Nephron progenitor cell (in vitro differentiated cells): Measurements from ENCODE around the gene SRD5A1.

Experiments
- DNase-seq: peaks from one replicate; pipeline ENCODE4 v3.0.0; 2021
- H3K27ac Mint-ChIP-seq: 2 replicates; pipeline ENCODE4 v1.8.0; 2021; ENCODE audit warnings: mild to moderate bottlenecking, moderate library complexity, mixed read lengths
- H3K27me3 Mint-ChIP-seq: 2 replicates; pipeline ENCODE4 v1.8.0; 2021; ENCODE audit warnings: mild to moderate bottlenecking, low read depth, mixed read lengths; ENCODE audit not compliant: poor library complexity
- H3K36me3 Mint-ChIP-seq: 2 replicates; pipeline ENCODE4 v1.8.0; 2021; ENCODE audit warnings: low read depth, mixed read lengths
- H3K4me1 Mint-ChIP-seq: 2 replicates; pipeline ENCODE4 v1.8.0; 2021; ENCODE audit warnings: mixed read lengths
- H3K4me3 Mint-ChIP-seq: 2 replicates; pipeline ENCODE4 v1.8.0; 2021; ENCODE audit warnings: mild to moderate bottlenecking, moderate library complexity, mixed read lengths
- H3K9me3 Mint-ChIP-seq: 2 replicates; pipeline ENCODE4 v1.8.0; 2021; ENCODE audit warnings: mild to moderate bottlenecking, moderate library complexity, mixed read lengths
- TF ChIP-seq, protein P1 (sequence below): fragments of 200-600 bp; sonication (generic); IDR thresholded peaks from 2 replicates; pipeline ENCODE4 v1.5.0; 2021; ENCODE audit warnings: antibody characterized with exemption

Gene SRD5A1

DNA sequence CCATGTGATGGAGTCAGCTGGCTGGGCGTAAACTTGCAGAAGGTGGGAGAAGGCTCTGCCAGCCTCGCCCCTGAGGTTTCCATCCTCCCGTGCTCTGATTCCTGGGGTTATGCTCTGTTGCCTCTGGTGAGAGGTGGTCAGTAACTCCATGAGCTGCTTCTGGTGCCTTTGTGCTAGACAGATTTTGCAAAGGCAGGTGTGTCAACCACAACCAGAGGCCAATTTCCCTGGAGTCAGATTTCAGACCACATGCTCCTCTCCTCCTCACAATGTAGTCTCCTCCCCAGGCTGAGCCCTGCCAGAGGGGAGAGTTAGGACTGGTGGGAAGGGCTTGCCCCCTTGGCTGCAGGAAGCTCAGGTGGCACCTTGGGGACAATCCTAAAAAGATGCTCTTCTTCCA lies 41.2 kb downstream of the SRD5A1 start:
- Mint-ChIP-seq H3K27me3 (no peaks in the 10 kb centered on the region), H3K36me3 (peaks cover 66% of the 10 kb centered on the region), H3K27ac (no peak overlapping the region), H3K4me3 (no peak overlapping the region), H3K9me3 (peaks cover 21% of the 10 kb centered on the region), H3K4me1 (no peaks in the 10 kb centered on the region)
- DNase-seq: no peak
- TF ChIP-seq, protein P1, sequence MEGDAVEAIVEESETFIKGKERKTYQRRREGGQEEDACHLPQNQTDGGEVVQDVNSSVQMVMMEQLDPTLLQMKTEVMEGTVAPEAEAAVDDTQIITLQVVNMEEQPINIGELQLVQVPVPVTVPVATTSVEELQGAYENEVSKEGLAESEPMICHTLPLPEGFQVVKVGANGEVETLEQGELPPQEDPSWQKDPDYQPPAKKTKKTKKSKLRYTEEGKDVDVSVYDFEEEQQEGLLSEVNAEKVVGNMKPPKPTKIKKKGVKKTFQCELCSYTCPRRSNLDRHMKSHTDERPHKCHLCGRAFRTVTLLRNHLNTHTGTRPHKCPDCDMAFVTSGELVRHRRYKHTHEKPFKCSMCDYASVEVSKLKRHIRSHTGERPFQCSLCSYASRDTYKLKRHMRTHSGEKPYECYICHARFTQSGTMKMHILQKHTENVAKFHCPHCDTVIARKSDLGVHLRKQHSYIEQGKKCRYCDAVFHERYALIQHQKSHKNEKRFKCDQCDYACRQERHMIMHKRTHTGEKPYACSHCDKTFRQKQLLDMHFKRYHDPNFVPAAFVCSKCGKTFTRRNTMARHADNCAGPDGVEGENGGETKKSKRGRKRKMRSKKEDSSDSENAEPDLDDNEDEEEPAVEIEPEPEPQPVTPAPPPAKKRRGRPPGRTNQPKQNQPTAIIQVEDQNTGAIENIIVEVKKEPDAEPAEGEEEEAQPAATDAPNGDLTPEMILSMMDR: no peak

DNA sequence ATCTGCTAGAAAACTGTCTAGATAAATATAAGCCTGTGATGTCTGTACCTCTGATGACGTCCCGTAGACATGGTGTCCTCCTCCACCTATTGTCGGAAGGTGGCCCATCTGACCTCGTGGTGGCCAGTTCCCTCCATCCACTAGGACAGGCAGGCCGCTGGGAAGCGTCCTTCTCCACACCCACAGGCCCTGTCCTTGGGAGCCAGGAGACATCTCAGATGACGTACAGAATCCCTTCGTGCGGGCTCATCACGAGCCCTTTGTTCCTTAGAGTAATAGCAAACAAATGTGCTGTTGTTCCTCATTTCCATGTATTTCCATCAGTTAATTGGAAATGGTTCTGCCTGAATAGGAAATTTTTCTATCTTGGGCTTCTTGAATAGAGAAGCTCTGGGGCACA lies 41.6 kb downstream of the SRD5A1 start:
- Mint-ChIP-seq H3K9me3 (peaks cover 21% of the 10 kb centered on the region), H3K27ac (no peak overlapping the region), H3K27me3 (peaks cover 4% of the 10 kb centered on the region), H3K36me3 (peaks cover 62% of the 10 kb centered on the region), H3K4me3 (no peak overlapping the region), H3K4me1 (no peaks in the 10 kb centered on the region)
- TF ChIP-seq, protein P1: no peak
- DNase-seq: no peak

DNA sequence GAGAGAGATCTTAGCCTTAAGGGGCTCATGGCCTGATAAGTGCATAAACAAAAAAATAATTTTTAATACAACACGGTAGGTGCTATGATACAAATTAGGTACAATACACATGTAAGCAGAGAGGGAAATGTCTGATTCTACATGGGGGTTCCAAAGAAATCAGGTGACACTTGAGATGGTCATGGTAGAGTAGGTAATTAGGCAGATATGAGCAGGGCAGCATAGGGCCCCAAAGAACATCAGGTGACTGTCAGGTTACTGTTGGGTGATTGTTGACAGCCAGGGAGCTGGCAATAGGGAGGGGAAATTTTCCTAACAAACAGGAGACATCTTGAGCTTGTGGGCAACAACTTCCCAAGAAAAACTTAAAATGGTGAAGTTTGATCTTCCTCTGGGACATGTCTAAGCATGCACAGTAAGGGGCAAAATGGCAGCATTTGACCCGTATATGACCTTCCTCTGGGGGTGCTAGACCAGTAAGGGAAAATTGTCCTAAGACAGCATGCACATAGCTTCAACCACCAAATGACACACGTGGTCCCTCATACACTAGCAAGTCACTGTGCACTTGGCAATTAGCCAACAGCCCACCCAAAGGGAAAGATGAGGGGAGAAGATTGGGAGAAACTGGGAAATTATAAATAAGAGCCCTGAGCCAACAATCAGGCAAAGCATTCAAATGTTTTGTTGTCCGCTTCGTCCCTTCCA lies 42.7 kb downstream of the SRD5A1 start:
- peaks cover 9% of the 10 kb centered on the region for H3K27me3 Mint-ChIP-seq
- no peaks in the 10 kb centered on the region for H3K4me1 Mint-ChIP-seq
- H3K27ac Mint-ChIP-seq: no peak overlapping the region
- H3K9me3 Mint-ChIP-seq: peaks cover 21% of the 10 kb centered on the region
- peaks cover 51% of the 10 kb centered on the region for H3K36me3 Mint-ChIP-seq
- H3K4me3 Mint-ChIP-seq: no peak overlapping the region
- TF ChIP-seq, protein P1: no peak
- DNase-seq: no peak

GRCh38 chr5:6676702-6677101 lies 43.5 kb downstream of the SRD5A1 start:
- Mint-ChIP-seq H3K27me3 (peaks cover 16% of the 10 kb centered on the region), H3K27ac (no peak overlapping the region), H3K36me3 (peaks cover 43% of the 10 kb centered on the region), H3K4me1 (no peaks in the 10 kb centered on the region), H3K4me3 (no peak overlapping the region), H3K9me3 (peaks cover 21% of the 10 kb centered on the region)
- TF ChIP-seq, protein P1: no peak
- DNase-seq: no peak

GRCh38 chr5:6678385-6678784 lies 45.1 kb downstream of the SRD5A1 start:
- peaks cover 17% of the 10 kb centered on the region for H3K27me3 Mint-ChIP-seq

More at GRCh38 chr5:6678385-6678784, 45.1 kb downstream of the SRD5A1 start:
- Mint-ChIP-seq H3K9me3 (peaks cover 14% of the 10 kb centered on the region), H3K4me1 (no peaks in the 10 kb centered on the region), H3K27ac (no peak overlapping the region), H3K36me3 (peaks cover 28% of the 10 kb centered on the region), H3K4me3 (no peak overlapping the region)
- no peak for DNase-seq
- TF ChIP-seq, protein P1: no peak
